ENCODE results near the gene PPP1R16B.

- TF ChIP-seq, protein P1, sequence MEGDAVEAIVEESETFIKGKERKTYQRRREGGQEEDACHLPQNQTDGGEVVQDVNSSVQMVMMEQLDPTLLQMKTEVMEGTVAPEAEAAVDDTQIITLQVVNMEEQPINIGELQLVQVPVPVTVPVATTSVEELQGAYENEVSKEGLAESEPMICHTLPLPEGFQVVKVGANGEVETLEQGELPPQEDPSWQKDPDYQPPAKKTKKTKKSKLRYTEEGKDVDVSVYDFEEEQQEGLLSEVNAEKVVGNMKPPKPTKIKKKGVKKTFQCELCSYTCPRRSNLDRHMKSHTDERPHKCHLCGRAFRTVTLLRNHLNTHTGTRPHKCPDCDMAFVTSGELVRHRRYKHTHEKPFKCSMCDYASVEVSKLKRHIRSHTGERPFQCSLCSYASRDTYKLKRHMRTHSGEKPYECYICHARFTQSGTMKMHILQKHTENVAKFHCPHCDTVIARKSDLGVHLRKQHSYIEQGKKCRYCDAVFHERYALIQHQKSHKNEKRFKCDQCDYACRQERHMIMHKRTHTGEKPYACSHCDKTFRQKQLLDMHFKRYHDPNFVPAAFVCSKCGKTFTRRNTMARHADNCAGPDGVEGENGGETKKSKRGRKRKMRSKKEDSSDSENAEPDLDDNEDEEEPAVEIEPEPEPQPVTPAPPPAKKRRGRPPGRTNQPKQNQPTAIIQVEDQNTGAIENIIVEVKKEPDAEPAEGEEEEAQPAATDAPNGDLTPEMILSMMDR (IDR thresholded peaks at IDR 0.05; ENCODE audit: poor library complexity), result no peak
- TF ChIP-seq EZH2phosphoT487 (IDR thresholded peaks at IDR 0.05; ENCODE audit: low read depth, severe bottlenecking, unreplicated experiment), result no peak
Observed at GRCh38 chr20:38935967-38936407, 130.5 kb downstream of the PPP1R16B start.
